ENCODE data around the gene BHLHA15. TPM values are rescaled to one million over a fixed set of nuclear protein-coding genes. Genes with fewer than 3 reads are reported as not detected.

The BHLHA15 gene
- total and polyA plus RNA-seq, 9 of the 15 experiments (the other 6 are each of a cell fraction or from before 2014, with no cell fraction given) = 0.22 to 2.0 (median 1.1) TPM; not detected in 4

- TF ChIP-seq ZBTB5 (IDR thresholded peaks at IDR 0.05) = no peak
Measured at GRCh38 chr7:98213296-98213887, 2.2 kb downstream of the BHLHA15 start (continued).

GRCh38 chr7:98213888-98214810 lies 2.9 kb downstream of the BHLHA15 start:
- Histone ChIP-seq H3K79me2 (ENCODE audit: control insufficient read depth, insufficient read depth, low read length) (no peaks in the 10 kb centered on the region), H2AFZ (ENCODE audit: low read depth, low read length) (no peak overlapping the region), H3K4me2 (ENCODE audit: insufficient read depth, low read length) (no peak overlapping the region), H3K27ac (ENCODE audit: extremely low read depth, low read depth, low read length) (no peak overlapping the region), H4K20me1 (replicated peaks; ENCODE audit: control insufficient read depth, insufficient read depth, low read length) (peaks cover 12% of the 10 kb centered on the region), H3K4me1 (replicated peaks in 1 of 2; ENCODE audit: control insufficient read depth in 2 of 2, insufficient read depth in 2 of 2, low read length in 2 of 2) (peaks cover 11 to 52% of the 10 kb centered on the region in 2 experiments; a peak in 4 of 5 replicates), H3K4me3 (no peak overlapping the region), H3K36me3 (ENCODE audit: control insufficient read depth, insufficient read depth, low read length) (0 out of 3 replicates have a peak, but pooled peaks cover 2% of the 10 kb centered on the region), H3K27me3 (ENCODE audit: control insufficient read depth in 2 of 2, insufficient read depth in 2 of 2, low read length in 2 of 2) (peaks cover 14 to 35% of the 10 kb centered on the region in 2 experiments; a peak in 4 of 5 replicates), H3K9me1 (ENCODE audit: control insufficient read depth, insufficient read depth, low read length) (no peaks in the 10 kb centered on the region), H3K9me3 (replicated peaks; ENCODE audit: control insufficient read depth, insufficient read depth, low read depth, low read length) (no peaks in the 10 kb centered on the region), H3K9ac (ENCODE audit: insufficient read depth in 1 of 2, low read depth in 2 of 2, low read length in 2 of 2) (no peak overlapping the region; a peak in 1 of 4 replicates)
- CTCF ChIA-PET (ENCODE audit: low intra/inter-chr PET ratio) = no interaction called here
- 34% methylated on average over 22 of the region's 25 CpGs for WGBS (ENCODE audit: insufficient coverage, low coverage, missing lambda C conversion rate)
- ATAC-seq (no peak), FAIRE-seq (no peak), DNase-seq (ENCODE audit: extremely low read depth in 1 of 4, low spot score in 3 of 4) (no peak)
- intact Hi-C loops (cut with micrococcal nuclease) (no loop called here), in situ Hi-C loops (cut with MboI) (no loop called here)
- TF ChIP-seq ATF2 (CRISPR knock-in tag; IDR thresholded peaks at IDR 0.05) (no peak), HDAC2 (IDR thresholded peaks at IDR 0.05) (no peak), DDX20 (tag; IDR thresholded peaks at IDR 0.05; ENCODE audit: low read depth) (no peak), NFRKB (IDR thresholded peaks at IDR 0.05; ENCODE audit: low read depth) (no peak), EP300 (IDR thresholded peaks at IDR 0.05; ENCODE audit: low read length) (no peak), POLR2A (conservative IDR thresholded peaks at IDR 0.05) (no peak), SP2 (IDR thresholded peaks at IDR 0.05; ENCODE audit: extremely low read depth, low read depth, low read length, poor library complexity, severe bottlenecking) (no peak), MCM3 (IDR thresholded peaks at IDR 0.05) (no peak)
- POLR2A ChIA-PET = interaction anchor here (0.6 kb wide), 1 partner anchor 16 kb away, joined by 3 read pairs; no protein-coding TSS in a partner anchor
- BruUV-seq (replicated peaks) = no TSS peak

Measured in K562 (cell line).